MM.1S (cell line): ENCODE measurements around the gene ADTRP.

Source experiments
- CTCF ChIP-seq: fragments of 300-600 bp; sonication (generic); IDR thresholded peaks from 2 replicates; pipeline ENCODE4 v1.5.1; 2016; ENCODE audit warnings: antibody characterized with exemption, low read length, mixed read lengths
- EZH2 ChIP-seq: fragments of 300-600 bp; sonication (generic); optimal IDR thresholded peaks from 2 replicates; pipeline ENCODE3; 2017; ENCODE audit warnings: low read depth, mild to moderate bottlenecking, antibody characterized with exemption, low read length, mixed read lengths
- EZH2phosphoT487 ChIP-seq: fragments of 300-600 bp; sonication (generic); IDR thresholded peaks from 2 replicates; pipeline ENCODE4 v1.6.1; 2018; ENCODE audit warnings: antibody characterized with exemption, low read length

GRCh38 chr6:11679099-11679498 is 99.5 kb downstream of the ADTRP start:
- TF ChIP-seq EZH2phosphoT487 (no peak), EZH2 (no peak), CTCF (no peak)
